Left lobe of liver (tissue), 2 donors: ENCODE results near the gene CPNE2. TPM values are rescaled to one million over a fixed set of nuclear protein-coding genes. Genes with fewer than 3 reads are reported as not detected.
A peak's percentile ranks its signal among the peaks of the same experiment; 100 is the strongest.

Experiments used
- ATAC-seq: fragments of 200-7000 bp; cut with Tn5 transposase; one replicate; pipeline ENCODE4 v1.9.1; 2020; ENCODE audit warnings: mild to moderate bottlenecking, moderate library complexity
- DNase-seq: peaks from one replicate; pipeline ENCODE4 v3.0.0-alpha.2; 2020; ENCODE audit warnings: low spot score
- total RNA-seq: library from RNA; stranded (reverse); gene quantifications from one replicate; pipeline ENCODE4 v1.2.1, GENCODE V29; 2021
- donor health status: DM: no; HTN: no; CAD: no; lungs with moderate emphysema.
- donor health status: DM: no; HTN: yes; CAD: no.

Gene CPNE2
- total RNA-seq, 1 donor from 2014 or later = 7.3 TPM

DNA sequence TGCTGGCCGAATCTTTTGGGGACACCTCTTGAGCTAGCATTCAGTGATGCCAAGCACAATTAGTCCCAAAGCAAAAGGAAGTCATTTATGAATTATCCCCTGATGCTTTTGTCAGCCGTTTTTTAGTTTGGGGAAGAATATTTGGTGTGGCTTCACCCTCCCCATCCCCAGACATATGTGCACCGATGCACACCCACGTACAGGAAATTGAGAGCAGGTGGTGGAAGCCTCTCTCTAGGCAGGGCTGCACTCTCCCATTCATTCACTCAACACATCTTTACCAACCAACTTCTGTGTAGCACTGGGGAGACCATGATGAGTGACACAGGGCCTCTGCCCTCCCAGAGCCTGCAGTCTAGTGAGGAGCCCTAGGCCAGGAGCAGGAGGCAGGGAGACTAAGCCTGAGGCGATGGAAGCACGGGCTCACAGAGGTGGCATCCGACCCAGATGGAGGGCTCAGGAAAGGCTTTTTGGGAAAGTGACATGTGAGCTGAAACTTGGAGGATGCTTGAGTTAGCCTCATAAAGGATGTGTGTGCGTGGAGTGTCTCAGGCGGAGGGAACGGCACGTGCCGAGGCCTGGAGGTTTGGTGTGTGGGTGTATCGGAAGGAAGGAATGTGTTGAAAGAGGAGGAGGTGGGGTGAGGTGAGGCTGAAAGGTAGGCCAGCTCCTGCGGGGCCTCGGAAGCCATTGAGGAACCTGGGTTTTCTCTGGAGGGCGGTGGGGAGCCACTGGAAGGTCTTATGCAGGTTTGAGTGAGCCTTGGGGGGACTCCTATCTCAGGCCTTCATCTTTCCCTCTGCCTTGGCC lies 49.6 kb downstream of the CPNE2 start:
- DNase-seq (no peak), ATAC-seq (no peak)

DNA sequence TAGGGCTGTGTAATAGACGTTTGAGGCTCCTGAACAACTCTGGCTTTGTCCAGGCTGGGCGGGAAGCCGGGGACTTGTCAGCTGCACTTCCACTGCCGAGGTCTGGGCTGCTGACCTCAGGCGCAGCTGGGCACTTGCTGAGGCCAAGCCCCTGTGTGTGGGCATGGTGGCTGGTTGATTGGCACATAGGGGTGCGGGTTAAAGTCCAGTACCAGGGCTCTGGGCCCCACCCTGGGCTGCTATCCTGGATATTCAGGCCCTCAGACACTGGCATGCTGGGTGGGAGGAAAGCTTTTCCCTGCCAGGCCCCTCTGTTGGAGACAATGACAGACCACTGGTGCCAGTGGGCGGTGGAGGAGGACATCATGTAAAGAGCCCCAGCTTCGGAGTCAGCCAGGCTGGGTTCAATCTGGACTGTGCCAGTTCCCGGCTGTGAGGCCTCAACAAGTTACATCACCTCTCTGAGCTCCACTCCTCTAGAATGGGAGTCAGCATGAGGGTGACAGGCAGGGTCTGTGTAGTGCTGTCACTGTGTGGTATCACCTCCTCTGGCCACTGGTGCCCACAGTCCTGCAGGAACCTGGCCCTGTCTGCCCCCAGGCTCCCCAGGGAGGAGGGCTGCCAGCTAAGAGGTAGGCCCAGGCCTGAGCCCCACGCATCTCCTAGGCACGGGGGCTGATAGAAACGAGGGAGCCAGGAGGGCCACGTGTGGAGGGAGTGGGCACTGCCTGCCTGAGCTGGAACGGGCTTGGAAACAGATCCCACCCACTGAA lies 51.0 kb downstream of the CPNE2 start:
- DNase-seq (no peak), ATAC-seq (no peak)

GRCh38 chr16:57144027-57144426 lies 51.6 kb downstream of the CPNE2 start:
- no peak for ATAC-seq
- peak; percentile 29 for DNase-seq

DNA sequence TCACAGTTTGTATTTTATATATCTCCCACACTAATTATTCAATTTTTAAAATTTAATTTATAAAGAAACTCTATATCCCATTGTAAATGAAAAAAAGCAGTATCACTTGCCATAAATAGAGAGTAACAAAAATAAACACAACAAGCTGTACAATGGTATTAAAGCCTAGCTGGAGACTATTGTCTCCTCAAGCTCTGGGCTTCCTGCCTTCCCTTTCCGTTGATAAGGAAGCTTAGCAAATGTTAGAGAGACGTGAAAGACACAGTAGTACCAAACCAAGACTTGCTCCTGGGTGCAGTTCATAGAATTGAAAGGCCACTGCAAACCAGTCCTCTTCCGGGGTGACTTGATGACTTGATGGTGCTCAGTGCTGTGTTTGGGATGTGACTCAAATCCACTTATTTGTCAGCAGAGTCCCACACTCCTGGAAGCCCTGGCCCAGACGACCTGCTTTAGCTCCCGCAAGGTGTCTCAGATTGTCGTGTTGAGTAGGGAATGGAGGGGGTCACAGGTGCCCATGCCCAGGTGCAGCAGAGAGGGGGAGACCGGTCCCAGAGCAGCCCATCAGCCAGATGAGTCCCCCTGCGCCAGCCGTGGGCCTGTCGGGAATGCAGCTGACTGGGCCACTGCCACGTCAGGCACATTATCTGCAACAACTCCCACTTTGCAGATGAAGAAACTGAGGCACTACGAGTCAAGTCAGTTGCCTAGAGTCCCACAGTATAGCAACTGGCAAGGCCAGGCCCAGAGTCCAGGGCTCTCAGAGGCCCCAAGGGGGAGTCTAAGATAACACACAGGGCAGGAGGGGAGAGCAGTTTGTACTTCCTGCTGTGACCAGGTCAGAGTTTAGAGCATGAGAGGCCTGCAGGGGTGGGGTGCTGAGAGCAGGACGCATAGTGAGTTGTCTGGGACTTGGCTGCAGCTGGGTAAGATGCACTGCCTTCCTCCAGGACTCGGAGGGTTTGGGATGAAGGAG lies 53.0 kb downstream of the CPNE2 start:
- peak; percentile 52 for ATAC-seq
- DNase-seq = peak; percentile 44

GRCh38 chr16:57146040-57146647 lies 53.8 kb downstream of the CPNE2 start:
- peak; percentile 44 for DNase-seq
- no peak for ATAC-seq

DNA sequence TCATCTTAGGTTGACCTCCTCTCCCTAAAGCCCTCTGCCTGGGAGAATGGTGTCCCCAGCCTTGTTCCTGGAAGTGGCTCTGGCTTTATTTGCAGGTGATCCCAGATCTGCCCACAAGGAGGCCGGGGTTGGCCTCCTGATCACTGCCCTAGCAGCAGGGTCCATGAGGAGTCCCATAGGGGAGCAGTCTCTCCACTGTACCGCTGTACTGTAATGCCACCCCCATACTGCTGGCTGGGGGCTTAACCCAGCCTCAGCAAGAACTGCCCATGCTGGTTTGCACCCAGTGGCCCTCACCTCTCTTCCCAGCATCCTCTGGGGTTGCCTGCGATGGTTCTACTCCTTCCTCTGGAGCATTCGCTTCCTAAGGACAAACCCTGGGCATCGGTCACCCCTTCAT lies 54.4 kb downstream of the CPNE2 start:
- ATAC-seq = peak; percentile 29

DNA sequence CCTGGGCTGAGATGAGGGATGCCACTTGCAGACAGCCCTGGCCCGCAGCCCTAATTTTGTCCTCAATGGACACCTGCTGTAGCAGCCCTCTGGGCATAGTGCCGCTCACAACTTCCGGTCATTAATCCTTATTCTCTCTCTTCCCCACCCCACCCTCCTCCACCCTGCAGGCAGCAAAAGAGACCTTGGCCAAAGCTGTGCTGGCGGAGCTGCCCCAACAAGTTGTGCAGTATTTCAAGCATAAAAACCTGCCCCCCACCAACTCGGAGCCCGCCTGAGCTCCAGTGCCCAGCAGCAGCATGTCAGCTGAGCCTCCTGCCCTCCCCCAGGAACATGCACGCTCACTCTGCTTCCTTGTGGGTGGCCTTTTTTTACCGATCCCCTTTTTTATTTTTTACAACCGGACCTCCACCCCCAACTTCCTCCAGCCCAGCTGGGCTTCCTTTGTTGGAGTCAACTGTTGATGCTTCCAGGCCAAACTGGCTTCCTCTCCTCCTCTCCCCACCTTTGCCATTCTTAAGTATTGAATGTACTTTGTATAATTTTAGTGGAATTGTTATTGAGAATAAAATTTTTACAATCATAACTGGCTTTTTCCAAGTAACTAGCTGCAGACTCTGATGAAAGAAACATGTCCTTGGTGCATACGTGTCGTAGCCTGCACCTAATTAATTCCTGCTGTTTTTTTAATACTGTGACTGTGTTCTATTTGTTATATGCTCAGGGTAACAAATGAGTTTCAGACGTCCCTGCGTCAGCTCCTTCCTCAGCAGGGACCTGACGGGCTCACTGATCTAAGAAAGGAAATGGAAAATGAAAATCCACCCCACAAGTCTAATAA lies 55.2 kb downstream of the CPNE2 start:
- DNase-seq (peak; percentile 42), ATAC-seq (peak; percentile 15)

More for the DNA sequence above, 54.4 kb downstream of the CPNE2 start:
- peak; percentile 41 for DNase-seq

DNA sequence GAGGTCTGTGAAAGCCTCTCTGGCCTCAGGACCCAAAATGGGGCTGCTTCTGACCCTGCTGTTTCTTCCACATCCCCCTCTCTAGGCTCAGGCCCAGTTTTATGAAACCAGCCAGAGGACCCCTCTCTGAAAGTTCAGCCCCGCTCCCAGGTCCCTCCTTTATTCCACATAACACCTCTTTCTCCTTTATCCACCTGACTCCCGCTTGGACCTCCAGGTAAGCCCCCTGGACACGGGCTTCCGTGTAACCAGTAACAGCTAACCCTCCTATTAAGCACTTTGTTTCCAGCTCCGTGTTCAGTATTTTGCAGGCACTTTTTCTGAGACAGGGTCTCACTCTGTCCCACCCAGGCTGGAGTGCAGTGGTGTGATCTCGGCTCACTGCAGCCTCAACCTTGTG lies 56.1 kb downstream of the CPNE2 start:
- peak; percentile 34 for DNase-seq
- ATAC-seq = no peak

GRCh38 chr16:57149391-57149790 lies 57.0 kb downstream of the CPNE2 start:
- DNase-seq = peak; percentile 31
- ATAC-seq = no peak

- no peak for ATAC-seq
- DNase-seq = peak; percentile 34
Observed at GRCh38 chr16:57150682-57151330, 58.4 kb downstream of the CPNE2 start.

GRCh38 chr16:57151369-57151768 lies 59.0 kb downstream of the CPNE2 start:
- DNase-seq (peak; percentile 31), ATAC-seq (no peak)

DNA sequence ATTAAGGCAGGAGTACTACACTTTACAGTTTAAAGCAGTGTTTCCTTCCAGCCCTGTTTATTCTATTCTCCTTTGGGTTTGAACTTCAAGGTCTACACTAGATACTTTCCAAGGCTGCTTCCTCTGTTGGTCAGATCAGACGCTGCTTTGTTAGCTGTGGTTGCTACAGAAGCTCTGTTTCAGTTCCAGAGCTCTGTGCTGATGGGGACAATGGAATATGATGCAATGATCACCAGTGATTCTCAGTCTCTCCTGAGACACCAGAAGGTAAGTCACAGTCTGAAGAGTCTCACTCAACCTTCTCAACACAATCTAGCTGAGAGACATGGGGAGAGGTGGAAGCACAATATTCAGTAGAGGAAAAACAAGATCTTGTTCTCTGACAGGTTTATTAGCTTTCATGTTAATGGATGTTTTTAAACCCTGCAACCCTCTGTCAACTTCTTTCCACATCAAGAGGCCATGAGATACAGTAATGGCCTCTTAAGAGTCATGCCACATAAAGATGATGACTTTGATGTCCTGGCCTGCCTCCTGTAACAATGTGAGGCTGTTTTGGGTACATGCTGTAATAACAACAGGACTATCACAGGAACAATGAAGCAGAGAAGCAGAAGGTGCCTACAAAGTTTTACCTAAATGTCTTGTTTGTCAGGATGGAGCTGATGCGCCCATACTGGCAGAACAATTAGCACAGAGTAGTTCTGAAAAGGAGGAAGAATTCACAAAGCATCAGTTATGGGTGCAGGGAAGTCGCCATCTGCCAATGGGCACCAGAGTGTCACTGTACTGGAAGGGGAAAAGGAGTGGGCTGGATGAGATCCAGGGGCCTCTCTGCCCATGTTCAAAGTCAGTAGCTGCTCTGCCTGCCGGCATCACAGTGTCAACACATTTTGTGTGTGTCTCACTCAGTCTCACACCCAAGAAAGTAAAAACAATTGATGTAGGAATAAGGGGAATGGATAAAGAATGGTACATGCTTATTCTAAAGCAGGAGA lies 60.0 kb downstream of the CPNE2 start:
- DNase-seq (no peak), ATAC-seq (no peak)

GRCh38 chr16:57153841-57154240 lies 61.5 kb downstream of the CPNE2 start:
- no peak for DNase-seq

DNA sequence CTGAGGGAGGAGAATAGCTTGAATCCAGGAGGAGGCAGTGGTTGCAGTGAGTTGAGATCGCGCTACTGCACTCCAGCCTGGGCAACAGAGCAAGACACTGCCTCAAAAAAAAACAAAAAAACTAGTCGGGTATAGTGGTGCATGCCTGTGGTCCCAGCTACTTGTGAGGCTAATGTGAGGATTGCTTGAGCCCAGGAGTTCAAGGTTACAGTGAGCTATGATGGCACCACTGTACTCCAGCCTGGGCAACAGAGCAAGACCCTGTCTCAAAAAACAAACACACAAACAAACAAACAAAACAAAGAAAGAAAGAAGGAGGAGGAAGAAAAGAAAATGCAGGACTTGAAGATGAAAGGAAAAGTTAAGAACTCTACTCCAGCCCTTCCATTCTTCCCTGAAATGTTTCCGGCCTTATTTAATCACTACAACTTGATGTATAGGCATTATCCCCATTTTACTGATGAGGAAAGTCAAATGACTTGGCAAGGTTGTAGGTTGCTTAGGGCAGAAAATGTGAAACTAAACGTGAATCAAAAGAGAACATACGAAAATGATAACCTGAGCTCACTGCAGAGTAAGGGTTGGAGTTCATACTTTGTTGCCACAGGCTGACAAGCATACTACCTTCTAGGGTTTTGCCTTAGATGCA lies 63.4 kb downstream of the CPNE2 start:
- DNase-seq (no peak), ATAC-seq (no peak)

More at GRCh38 chr16:57153841-57154240, 61.5 kb downstream of the CPNE2 start:
- no peak for ATAC-seq

- DNase-seq (no peak), ATAC-seq (peak; percentile 52)
Observed at GRCh38 chr16:57156351-57156703, 63.9 kb downstream of the CPNE2 start.

- DNase-seq = no peak
- no peak for ATAC-seq
Observed at GRCh38 chr16:57157533-57157932, 65.2 kb downstream of the CPNE2 start.

- DNase-seq (no peak), ATAC-seq (no peak)
Observed at GRCh38 chr16:57159447-57159846, 67.1 kb downstream of the CPNE2 start.
